IPS-NIHi7 (cell line): ENCODE results near the gene STK33.

Experiments
- DNase-seq: peaks from one replicate; pipeline ENCODE4 v3.0.0; 2012; ENCODE audit warnings: mixed read lengths; ENCODE audit errors: extremely low spot score

Gene STK33

DNA sequence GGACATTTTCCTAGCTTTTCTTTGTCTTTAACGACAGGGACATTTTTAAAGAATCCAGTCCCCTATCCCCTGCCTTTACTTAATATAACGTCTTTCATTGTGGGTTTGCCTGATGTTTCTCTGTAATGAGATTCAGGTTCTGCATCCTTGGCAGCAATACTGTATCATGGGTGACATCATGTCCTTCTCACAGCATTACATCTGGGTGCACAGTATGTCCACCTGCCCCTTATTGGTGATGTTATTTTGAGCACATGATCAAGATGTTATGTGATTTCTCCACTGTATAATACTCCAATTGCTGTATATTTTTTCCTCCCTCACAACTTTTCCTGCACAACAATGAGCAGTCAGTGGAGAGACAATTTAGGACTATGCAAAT lies 9.7 kb upstream of the STK33 start:
- no peak for DNase-seq

DNA sequence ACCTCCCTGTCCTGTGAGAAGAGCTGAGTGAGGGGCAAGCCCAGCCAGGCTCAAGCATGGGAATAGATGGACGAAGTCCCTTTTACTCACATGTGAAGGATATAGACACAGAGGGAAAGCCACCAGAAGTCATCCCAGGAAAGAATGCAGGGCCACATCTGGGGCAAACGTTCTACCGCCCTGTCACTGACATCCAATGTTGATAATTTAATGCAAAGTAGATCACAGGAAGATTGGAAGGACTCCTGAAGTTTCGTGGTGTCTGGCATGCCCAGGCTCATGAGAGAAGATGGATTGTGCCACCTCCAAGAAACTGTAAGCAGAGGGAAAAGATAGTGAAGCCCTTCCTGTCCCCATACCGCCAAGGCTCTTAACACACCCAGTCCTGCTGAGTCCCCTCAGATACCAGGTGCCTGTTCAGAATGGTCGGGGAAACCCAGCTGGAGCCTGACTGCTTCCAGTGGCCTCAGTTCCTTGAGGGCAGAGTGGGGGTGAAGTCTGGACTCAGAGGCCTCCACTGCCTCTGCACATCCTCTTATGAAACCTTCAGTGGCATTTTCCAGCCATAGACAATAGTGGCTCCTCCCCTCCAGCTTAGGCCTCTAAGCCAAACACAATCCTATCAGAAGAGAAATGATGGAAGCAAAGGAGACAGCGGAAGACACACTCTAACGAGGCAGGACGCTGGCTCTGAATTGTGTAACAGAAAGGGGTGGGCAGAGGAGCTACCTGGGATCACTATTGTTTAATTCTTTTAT lies 7.5 kb upstream of the STK33 start:
- DNase-seq: peak; percentile 7

DNA sequence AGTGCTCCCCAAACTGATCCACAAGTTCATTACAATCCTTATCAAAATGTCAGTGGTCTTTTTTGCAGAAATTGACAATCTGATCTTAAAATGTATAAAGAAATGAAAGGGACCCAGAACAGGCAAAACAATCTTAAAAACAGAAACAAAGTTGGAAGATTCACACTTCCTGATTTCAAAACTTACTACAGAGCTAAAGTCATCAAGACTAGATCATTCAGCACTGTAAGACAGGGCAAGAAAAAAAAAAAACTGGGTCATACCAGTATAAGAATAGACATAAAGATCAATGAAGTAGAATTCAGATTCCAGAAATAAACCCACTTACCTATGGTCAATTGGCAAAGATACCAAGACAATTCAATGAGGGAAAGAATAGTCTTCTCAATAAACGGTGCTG lies 4.5 kb upstream of the STK33 start:
- no peak for DNase-seq

DNA sequence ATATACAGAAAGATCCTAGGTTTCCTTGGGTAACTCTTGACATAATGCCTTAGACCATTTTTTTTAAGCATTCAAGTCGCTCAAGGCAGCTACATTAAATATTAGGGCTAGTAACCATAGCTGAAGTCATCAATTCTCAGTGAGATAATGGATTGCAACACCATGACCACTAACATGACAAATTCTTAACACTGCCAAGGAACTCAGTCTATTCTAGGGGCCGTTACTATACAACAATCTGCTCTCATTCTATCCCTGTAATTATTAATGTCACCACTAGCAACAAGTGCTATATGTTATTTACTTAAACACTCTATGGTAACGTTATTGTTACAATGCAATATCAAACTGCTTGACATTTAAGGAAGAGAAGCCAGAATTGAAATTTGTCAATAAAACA lies 3.2 kb upstream of the STK33 start:
- DNase-seq: no peak

DNA sequence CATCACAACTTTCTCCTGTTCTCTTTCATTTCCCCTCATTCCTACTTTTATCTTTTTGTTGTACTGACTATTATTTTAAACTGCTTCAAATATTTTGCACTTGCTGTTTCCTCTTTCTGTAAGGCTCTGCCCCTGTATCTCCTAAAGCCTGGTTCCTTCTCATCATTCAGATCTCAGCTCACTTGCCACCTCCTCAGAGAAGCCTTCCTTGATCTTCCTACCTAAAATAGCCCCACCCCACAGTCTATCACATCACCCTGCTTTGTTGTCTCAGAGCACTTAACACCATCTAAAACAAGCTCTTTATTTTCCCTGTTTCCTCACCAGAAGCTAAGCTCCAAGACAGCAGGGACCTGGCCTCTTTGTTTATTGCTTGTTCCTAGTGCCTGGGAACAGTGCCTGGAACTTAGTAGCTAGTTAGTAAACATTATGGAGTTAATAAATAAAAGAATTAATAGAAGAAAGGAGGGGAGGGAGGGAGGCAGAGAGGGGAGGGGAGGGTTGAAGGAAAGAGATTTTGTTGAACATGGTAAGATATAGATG lies 2.5 kb upstream of the STK33 start:
- peak; percentile 8 for DNase-seq

DNA sequence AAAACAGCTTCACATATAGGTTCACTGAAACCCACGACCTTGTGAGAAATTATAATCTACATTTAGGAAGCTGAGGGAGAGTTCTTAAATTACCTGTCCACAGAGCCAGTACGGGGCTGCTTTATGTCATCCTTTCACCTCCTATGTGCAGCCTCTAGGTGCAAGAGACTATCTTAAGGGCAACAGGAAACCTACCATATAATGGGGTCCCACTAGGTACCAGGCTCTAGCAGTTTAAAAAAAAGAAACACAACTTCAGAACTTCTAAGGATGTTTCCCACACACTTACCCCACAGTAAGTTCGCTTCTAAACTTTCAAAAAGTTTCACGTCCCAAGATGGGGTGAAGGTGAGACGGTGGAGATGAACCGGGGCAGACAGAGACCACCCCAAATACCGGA lies 573 bp downstream of the STK33 start:
- peak; percentile 10 for DNase-seq

DNA sequence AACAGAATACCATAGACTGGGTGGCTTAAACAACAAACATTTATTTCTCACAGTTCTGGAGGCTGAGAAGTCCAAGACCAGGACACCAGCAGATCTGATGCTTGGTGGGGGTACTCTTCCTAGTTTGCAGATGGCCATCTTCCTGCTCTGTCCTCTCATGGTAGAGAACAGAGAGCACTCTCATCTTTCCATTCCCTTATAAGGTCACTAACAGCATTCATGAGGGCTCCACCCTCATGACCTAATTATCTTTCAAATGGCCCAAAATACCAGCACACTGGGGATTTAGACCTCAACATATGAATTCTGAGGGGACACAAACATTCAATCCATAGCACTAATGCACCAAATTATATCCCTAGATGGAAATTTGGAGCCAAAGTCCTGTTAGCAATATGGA lies 6.1 kb downstream of the STK33 start:
- no peak for DNase-seq

DNA sequence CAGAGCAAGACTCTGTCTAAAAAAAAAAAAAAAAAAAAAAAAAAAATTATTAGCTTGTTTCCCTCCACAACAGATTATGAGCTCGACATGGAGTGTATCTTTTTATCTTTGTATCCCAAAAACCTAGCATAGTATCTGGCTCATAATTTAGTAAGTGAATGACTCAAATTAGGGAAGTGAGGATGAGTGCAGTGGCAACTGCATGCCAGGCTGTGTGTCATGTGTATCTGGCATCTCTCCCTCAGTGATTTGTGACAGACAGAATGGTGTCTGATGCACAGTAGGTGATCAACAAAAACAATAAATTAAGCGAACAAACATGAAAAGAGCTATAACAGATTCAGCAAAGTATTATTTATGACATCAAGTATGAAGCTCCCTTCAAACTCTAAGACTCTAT lies 7.2 kb downstream of the STK33 start:
- DNase-seq: no peak

DNA sequence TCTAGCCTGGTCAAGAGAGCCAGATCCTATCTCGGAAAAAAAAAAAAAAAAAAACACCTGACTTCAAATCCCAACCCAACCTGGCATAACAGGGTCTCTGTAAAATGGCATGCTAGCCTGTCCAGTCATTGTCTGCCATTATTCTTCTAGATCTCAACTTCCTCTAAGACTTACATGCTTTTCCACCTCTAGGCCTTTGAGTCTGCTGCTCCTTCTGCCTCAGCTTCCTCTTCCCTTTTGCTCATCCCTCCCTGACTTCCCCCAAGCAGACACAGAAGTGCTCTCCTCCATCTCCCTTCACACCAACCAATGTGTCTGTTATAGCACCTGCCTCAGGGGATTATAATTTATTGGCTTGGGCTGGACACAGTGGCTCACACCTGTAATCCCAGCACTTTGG lies 7.8 kb downstream of the STK33 start:
- DNase-seq: no peak

DNA sequence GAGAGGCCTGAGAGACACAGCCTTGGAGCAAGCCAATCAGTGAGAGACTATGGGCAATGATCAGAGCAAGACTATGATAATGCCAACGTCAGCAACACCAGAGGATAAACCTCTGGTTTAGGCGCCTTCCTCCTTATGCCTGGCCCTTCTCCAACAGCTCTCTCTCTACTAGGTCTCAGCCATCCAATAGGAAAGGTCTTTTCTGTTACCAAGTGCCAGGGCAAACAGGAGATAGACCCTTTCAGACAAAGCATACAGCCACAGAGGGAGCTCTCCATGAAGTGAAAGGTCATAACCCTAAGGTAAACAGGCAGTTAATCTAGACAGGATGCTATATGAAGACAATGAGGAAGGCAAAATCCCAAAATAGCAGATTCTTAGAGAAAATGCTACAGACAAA lies 9.5 kb downstream of the STK33 start:
- peak; percentile 32 for DNase-seq

DNA sequence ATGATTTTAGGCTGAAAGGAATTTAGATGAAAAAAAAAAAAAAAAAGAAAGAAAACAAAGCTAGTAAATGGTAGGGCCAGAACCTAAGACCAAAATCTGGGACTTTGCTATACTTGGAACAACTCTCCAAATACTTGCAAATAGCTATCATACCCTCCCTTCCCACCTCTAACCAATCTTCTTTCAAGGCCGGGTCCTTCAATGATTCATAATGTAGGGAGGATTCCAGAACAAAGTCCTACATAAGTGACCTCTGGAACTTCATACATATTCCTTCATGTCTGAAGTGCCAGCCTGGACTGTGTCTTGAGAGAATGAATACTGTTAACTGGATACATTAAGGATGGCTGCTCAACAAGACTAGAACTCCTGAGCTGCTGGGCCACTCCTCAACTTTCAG lies 9.9 kb downstream of the STK33 start:
- no peak for DNase-seq

DNA sequence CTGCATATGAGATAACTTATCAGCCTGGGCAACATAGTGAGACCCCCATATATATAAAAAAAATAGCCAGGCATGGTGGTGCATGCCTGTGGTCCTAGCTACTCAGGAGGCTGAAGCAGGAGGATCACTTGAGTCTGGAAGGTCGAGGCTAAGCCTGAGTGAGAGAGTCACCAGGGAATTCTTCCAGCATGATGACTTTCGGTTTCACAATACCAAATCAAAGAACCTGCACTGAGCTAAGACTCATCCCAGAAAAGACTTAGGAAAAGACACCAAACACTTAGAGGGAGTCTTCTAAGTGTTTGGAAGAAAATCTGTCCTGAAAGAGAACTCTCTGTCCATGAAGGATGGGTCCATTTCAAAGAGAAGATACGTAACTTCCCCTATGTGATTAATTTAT lies 12.7 kb downstream of the STK33 start:
- no peak for DNase-seq

DNA sequence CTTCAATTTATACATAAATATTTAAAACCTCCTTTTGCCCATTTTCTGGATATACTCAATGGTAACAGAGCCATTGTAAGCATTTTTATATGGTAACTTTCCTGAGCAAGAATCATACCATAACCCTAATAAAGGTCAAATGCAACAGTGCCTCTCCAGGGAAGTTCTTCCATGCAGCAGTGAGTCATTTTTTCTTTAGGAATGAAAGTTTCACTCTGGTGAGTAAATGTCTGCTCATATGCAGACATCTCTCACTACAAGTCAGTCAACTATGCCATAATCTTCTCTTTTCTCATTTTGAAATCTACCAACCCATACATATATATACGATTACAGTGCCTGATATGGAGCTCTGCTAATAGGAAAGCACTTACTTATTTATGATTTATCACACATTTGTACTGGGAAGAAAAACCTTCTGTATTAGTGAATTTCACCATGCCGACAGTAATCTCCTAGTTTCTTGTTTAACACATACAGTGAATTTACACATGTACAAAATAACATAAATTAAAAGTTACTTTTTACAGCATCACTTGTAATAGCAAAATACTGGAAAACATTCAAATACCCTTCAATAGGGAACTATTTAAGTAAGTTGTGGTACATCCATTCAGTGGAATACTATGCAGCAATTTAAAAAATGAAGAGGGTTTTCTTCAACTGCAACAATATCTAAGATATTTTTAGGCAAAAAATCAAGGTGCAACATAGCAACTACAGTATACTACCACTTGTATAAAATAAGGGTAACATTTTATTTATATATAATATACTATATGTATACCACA lies 16.0 kb downstream of the STK33 start:
- DNase-seq: no peak

DNA sequence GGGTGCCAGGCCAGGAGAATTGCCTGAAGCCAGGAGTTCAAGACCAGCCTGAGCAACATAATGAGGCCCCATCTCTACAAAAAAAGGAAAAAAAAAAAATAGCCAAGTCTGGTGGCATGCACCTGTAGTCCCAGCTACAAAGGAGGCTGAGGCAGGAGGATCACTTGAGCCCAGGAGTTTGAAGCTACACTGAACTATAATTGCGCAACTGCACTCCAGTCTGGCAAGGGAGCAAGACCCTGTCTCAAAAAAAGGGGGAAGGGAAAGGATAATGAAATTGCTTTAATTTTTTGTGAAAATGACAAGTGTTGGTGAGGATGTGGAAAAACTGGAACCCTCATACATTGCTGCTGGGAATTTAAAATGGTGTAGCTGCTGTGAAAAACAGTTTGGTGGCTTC lies 19.2 kb downstream of the STK33 start:
- no peak for DNase-seq

DNA sequence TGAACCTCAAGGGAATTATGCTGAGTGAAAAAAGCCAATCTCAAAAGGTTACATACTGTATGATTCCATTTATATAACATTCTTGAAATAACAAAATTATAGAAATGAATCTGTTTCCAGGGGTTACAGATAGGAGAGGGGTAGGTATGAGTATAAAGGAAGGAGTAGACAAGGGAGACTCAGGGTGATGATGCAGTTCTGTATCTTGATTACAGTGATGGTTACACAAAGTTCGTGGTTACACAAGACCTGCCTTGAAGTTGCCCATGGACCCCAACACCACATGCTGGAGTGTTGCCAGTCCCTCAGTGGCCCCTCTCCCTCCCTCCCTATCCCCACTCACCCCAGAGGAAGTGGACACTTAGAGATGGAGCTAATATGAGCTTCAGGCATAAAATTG lies 20.3 kb downstream of the STK33 start:
- no peak for DNase-seq

DNA sequence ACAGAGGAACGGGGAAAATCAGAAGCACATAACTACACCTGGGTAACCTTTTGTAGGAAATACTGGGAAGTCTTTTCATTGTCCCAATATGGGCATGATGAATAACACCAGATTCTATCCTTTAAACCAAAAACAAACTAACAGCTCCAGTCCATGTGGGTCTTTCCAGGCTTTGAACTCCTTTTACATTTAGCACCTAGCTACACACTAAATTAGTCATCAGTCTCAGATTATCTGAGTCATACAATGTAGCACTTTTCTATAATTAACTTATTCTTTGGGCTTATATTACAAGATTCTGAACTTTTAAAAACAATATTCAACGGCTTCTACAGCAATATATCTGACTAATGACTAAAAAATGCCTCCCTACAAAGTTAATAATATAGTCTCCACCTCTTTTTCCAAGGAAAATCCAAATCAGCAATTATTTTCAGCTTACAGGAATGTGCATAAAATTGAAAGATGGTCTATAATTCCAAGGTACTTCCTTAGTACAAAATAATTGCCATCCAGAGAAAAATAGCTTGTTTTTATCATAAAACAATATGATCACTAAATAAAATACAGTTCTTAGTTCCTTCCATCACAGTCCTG lies 26.3 kb downstream of the STK33 start:
- DNase-seq: no peak

DNA sequence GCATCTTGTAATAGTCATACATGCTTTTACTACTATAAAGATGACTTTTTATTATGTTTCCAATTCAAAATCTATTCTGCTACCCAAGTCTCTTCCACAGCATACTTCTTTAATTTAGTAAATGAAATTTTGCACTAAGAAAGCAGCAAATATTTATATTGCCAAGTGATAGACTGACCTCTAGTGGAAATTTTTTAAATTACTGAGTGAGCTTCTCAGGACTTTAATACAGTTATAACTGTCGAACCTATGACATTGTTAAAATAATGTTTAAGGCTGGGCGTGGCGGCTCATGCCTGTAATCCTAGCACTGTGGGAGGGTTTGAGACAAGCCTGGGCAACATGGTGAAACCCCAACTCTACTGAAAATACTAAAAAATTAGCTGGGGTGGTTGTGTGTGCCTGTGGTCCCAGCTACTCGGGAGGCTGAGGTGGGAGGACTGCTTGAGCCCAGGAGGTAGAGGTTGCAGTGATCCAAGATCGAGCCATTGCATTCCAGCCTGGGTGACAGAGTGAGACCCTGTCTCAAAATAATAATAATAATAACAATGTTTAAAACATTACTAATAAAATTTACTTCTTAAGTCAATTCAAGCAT lies 27.3 kb downstream of the STK33 start:
- no peak for DNase-seq

DNA sequence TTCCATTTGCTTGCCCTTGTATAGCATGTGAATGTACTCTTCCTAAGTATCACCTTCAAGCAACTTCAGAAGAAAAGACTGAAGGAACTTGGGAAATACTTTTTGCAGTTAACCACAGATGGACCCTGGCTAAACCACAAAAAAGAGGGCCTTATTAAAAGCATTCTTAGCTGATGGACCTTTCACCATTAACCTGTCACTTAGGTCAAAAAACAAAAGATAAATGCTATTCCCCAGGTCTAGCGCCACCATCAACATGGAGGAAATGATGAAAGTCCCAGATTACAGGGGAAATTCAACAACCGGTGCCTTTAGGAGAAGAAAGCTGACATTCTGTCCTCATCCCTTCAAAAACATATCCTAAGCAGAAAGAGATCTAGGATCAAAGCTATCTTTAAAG lies 29.5 kb downstream of the STK33 start:
- DNase-seq: no peak

DNA sequence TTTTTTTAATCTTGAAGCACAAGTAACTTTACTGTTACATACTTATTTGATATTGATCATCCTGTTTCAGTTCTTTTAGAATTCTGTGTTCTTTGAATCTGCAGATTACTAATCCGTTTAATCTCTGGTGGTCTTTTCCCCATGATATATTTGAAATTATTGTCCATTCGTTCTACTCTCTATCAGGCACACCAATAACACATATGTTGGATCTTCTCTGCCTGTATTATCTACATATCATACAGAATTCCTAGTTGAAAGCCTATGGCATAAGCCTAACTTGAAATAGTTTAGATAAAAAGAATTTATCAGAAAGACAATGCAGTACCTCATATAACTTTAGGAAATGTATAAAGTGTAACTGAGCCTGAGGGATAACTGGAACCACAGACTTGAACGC lies 32.6 kb downstream of the STK33 start:
- DNase-seq: no peak

DNA sequence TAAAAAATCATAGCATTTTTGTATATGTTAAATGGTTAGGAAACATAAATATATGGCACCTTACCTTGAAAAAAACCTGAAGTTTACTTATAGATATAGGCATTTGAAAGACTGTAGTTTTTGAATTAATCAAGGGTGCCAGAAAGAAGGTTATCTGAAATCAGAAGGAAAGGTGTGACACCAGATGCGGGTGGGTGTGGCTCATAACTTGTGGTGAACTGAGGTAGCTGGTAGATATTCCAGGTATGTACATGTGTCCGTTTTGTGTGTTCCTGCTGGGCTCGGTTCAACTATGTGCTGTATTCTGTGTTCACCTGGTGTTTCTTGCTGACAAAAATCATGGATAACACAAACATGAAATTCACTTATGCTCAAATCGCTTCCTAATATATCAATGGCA lies 35.6 kb downstream of the STK33 start:
- DNase-seq: no peak

DNA sequence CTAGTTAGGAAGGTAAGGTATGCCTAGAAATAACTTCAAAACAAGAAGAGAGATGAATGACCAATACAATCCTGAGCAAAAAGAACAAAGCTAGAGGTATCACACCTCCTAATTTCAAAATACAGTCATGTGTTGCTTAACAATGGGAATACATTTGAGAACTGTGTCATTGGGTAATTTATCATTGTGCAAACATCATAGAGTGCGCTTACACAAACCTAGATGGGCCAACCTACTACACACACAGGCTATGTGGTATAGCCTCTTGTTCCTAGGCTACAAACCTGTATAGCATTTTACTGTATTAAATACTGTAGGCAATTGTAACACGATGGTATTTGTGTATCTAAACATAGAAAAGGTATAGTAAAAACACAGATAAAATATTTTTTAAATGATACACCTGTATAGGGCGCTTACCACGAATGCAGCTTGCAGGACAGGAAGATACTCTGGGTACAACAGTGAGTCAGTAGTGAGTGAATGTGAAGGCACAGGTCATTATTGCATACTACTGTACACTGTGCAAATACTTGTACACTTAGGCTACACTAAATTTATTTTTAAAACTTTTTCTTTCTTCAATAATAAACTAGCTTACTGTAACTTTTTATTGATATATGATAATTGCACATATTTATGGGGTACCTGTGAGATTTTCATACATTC lies 48.2 kb downstream of the STK33 start:
- DNase-seq: no peak

DNA sequence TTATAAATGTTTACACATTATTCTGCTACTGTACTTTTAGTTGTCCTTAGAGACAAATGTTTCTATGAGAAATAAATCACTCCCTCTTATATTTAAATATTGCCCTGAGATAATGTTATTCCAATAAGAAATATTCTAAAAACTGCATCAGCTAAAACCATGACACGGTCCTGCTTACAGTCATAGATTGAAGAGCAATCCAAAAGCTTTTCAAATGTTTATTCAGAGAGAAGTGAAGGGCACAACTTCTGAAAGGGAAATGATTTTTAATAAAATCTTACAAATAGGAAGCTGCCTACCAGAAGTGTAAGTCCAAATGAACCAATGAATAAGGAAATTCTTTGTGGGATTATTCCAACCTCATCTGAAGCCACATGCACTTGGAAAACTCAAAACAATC lies 49.2 kb downstream of the STK33 start:
- DNase-seq: no peak
